Sciatic nerve (tissue), 2 donors: ENCODE measurements around the gene OTUD5. TPM values are rescaled to one million over a fixed set of nuclear protein-coding genes. Genes with fewer than 3 reads are reported as not detected.

Experiments used
- ATAC-seq: fragments of 200-7000 bp; cut with Tn5 transposase; one replicate; pipeline ENCODE4 v1.9.1; 2020; ENCODE audit warnings: mild to moderate bottlenecking, moderate library complexity
- DNase-seq: peaks from one replicate; pipeline ENCODE4 v3.0.0-alpha.2; 2020; ENCODE audit warnings: low spot score
- intact Hi-C: fragments of 100-400 bp; cut with DNase I; formaldehyde crosslinking; loops from one replicate; pipeline ENCODE4 v1.14.2; 2022
- total RNA-seq: library from RNA; stranded (reverse); fragmentation: NEBNext Ultra II Directional; extraction: Animal tissue kit (Norgen Biotek cat#: 25700); gene quantifications from one replicate; pipeline ENCODE4 v1.2.1, GENCODE V29; 2021
- donor health status: DM: no; HTN: no; CAD: no.
- donor health status: DM: no; HTN: no; CAD: no.

OTUD5 gene
- total RNA-seq, 1 donor from 2014 or later = 50.5 TPM

DNA sequence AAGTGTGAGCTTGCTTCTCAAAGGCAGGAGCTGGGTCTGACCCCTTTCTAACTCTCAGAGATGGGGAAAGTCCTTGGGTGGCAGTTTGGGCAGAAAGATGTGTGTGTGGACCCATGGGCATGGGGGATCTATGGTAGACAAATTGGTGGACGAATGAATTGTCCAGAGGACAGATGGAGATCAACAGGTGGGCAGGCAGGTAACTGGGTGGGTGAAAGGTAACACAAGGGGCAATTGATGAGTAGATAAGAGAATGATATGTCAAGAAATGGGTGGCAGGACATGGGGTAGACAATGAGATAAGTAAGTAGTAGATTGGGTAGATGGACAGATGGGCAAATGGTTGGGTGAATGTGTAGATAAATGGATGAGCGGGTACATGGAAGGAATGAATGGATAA, 17.2 kb upstream of the OTUD5 start:
- intact Hi-C loops = no loop called here
- no peak for ATAC-seq

DNA sequence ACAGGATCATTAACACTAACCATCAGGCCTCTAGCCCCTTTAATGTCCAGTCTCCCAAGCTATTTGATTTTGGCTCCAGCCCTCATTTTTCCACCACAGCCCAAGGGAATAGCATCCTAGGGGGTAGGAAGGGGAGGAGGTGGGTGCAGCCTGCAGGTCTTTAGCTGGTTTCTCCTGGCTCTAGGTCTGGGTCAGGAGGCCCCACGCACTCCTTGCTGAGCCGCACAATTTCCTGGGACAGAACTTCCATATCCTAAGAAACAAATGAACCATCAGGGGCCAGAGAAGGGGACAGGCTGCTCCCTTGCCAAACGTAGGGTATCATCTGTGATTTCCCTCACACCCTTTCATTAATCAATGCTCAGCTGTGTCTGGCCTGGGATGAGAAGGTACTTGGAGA, 16.6 kb upstream of the OTUD5 start:
- ATAC-seq (no peak), DNase-seq (peak; percentile 19)
- intact Hi-C loops = no loop called here

More for the DNA sequence above, 17.2 kb upstream of the OTUD5 start:
- DNase-seq = no peak

DNA sequence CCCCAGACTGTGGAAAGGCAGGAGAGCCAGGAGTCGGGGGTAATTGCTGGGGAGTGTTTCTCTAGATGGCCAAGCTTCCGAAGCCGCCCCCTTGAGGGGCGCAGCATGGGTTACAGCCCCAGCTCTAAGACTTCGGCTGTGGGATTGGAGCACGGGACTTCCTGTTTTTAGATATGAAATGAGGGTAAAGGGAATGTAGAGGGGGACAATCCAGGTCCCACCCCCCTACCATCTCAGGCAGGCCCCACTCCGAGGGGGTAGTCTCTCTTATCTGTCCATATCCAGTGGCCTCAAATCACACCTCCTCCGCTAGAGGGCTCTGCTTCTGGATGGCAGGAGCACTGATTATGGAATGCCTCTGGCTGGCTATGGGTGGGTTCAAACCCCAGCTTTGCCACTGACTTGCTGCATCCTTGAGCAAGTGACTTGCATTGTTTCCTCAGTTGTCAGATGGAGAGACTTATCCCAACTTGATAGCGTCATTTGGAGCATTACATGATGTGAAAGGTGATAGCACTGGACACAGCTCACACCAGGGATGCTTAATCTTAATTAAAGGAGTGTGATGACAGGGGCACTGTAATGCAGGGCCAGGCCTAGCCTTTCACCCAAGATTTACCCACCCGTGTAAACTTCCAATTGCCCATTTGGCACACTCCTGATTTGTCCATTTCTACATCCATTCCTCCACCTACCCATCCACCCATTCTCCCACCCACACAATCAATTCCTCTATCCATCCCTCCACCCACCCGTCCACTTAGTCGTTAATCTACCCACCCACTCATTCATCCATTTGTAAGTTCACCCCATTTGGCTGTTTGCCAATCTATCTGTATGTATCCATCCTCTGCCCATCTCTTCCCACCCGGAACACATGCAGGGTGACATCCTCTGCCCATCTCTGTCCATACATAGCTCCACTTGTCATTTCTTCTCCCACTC, 15.1 kb upstream of the OTUD5 start:
- ATAC-seq (peak; percentile 73), DNase-seq (peak; percentile 64)
- intact Hi-C loops = no loop called here

DNA sequence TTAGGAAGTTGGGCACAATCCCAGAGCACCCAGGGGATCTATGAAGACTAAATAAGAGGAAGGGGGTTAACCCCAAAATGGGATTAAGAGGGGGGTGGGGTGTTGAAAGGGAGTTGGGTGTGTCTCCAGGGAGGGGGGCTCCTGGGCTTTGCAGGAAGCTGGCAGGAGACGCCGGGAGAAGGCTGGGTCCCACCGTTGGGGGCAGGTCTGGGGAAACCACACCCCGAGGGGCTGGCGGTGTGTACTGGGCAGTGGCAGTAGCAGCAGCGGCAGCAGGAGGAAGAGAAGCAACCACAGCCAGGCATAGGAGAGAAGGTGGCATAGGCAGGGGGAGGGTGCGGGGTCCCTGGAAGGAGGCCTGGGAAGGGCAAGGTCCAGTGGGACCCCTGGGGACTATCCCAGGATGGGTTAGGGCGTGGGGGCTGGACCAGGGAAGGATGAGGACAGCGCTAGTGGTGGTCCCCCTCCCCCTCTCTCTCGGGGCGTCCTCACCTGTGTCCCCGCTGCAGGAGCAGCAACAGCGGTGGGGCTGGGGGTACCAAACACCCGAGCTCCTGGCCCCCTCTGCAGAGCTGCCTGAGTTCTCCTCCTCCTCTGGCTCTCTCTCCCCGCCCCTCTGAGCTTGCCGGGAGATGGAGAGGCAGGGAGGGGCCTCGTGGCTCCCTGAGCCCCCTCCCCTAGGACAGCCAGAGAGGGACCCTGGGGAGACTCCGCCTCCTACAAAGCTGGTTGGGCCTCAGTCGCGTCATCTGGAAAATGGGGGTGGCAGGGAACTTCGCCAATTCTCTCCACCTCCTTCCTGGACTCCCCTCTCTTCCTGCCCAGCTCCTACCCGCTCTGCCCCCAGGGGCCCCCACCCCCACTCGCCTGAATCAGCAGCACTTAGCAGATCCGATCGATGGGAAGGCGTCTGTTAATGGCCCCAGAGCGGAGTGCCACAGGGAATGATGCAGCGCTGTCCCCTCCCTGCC, 14.1 kb upstream of the OTUD5 start, which contains the start of gene KCND1:
KCND1 (minus strand) TSS at position 596 of the 971 bp plus-strand sequence. CDS start 1,573 bp downstream, outside the sequence.
- DNase-seq = peak; percentile 67
- intact Hi-C loops = no loop called here
- ATAC-seq = peak; percentile 70

DNA sequence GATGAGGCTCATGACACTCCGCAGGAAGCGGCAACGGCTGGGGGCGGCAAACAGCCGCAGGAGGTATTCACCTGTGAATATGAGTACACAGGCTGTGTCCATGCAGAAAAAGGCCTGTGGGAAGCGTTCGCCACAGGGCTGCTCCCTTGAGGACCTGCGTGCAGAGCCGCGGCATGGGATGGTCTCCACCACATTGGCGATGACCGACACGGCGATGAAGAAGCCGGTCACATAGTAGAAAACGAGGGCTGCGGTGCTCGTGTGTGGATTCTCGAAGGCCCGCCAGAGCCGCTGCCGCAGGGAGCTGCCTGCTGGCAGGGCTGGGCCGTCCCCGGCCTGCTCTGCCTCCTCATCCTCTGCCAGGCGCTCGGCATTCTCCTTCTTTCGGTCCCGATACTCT, 12.1 kb upstream of the OTUD5 start:
- no peak for DNase-seq
- intact Hi-C loops = no loop called here
- no peak for ATAC-seq

DNA sequence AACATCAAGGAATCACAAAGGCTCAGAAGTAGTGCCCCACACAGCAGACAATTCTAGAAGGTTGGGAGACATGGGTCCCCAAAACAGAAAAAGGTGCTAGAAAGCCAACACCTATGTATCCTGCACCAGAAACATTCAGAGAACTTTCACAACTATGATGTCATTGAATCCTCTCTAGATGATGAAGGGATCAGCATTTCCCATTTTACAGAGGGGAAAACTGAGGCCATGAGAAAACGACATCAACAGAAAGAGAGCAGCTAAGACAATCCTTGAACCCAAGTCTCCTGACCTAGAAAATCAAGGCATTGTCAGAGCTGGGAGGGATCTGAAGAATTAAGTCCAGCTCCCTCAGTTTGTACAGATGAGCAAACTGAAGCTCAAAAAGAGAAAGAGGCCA, 11.0 kb upstream of the OTUD5 start:
- intact Hi-C loops = no loop called here
- DNase-seq = no peak
- no peak for ATAC-seq

DNA sequence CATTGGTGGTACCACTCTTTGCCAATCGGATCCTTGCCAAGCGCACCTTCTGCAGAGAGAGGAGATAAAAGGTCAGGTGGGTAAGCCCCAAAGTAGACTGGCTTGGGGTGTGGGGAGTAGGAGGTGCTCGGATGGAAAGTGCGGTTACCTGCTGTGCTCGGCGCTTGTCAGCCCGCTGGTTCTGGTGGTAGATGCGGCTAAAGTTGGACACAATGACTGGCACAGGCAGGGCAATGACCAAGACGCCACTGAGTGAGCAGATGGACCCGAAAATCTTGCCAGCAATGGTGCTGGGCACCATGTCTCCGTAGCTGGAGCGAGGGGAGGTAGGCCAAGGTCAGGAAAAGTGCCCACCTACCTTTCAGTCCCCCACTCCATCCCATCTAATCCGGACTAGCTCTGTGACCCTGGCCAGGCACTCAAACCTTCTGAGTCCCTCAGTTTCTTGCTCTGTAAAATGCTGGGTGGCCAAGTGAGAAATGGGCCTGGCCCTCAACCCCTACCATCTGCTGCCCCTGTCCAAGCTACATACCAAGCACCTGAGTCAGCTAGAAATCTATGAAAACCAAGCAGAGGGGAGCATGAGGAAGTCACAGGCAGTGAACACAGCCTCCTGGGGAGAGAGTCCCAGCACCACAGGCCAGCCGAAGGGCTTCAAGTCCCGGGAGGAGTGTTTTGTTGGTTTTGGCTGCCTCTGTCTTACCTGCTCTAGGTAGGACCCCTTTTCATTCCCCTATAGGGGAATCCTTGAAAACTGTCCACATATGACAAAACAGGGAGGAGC, 9.6 kb upstream of the OTUD5 start:
- intact Hi-C loops = no loop called here
- DNase-seq = no peak
- ATAC-seq = no peak

DNA sequence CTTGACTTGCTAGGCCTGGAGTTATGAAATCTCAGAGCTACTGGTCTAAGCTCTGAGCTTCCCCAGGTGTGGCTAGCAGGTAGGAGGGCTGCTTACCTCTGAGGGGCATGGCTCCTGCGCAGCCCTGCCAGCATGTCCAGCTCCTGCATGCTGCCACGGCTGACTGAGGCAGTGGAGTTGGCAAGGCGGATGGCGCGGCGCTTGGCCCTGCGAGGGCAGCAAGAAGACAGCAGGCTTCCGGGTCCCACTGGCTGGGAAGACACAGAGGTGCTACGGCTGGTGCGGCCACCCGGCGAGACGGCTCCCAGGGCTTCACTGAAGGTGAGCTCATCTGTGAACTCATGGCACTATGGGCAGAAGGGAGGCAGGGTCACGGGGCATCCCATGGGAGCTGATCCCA, 8.6 kb upstream of the OTUD5 start:
- ATAC-seq (no peak), DNase-seq (no peak)
- intact Hi-C loops = no loop called here

DNA sequence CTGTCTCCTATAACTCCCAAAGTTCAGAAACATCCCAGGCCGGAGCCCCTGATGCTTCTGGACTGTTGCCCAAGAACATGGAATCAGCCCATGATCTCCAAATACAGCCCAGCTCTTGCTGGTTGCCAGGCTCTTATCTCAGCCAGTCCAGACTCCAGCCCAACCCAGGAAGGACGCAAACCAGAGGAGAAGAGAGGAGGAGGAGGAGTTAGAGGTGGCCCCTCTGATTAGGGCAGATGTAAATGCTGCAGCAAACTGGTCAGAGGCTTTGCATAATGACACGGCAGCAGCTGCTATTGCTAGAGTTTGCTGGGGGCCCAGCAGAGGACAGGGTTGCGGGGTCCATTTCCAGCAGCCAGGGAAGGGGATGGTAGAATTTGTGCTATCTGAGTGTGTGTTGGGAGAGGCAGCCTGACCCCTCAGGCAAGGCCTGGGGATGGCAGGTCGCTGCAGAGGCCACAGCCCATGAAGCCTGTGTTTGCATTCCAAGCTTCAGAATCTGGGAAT, 4.2 kb upstream of the OTUD5 start:
- ATAC-seq (no peak), DNase-seq (no peak)
- intact Hi-C loops = no loop called here

DNA sequence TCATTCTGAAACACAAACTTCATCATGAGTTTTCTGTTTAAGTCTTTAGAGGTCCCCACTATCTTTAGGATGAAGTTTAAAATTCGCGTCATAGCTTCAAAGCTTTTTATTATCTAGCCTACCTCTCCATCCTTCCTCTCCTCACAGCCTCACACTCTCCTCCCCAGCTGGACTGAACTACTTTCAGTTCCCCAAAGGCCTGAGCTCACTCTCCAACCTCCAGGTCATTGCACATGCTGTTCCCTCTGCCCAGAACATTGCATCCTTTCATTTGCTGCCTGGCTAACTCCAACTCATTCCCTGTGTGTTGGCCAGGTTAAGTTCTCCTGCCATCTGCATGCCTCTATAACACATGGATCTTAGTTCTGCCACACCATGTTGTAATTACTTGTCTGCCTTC, 2.9 kb upstream of the OTUD5 start:
- intact Hi-C loops = no loop called here
- no peak for DNase-seq
- ATAC-seq = no peak

DNA sequence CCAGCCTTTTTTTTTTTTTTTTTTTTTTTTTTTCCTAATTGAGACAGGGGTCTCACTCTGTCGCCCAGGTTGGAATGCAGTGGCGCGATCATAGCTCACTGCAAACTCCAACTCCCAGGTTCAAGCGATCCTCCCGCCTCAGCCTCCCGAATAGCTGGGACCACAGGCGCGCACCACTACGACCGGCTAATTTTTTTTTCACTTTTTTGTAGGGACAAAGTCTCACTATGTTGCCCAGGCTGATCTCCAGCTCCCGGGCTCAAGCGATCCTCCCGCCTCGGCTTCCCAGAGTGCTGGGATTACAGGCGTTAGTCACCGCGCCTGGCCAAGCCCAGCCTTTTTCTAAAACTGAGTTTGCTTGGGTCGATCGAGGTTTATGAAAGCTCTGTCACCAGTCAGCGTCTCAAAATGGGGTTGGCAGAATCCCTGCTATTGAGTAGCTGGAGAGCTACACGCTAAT, 1.3 kb upstream of the OTUD5 start:
- DNase-seq (no peak), ATAC-seq (peak; percentile 2)
- intact Hi-C loops = no loop called here

DNA sequence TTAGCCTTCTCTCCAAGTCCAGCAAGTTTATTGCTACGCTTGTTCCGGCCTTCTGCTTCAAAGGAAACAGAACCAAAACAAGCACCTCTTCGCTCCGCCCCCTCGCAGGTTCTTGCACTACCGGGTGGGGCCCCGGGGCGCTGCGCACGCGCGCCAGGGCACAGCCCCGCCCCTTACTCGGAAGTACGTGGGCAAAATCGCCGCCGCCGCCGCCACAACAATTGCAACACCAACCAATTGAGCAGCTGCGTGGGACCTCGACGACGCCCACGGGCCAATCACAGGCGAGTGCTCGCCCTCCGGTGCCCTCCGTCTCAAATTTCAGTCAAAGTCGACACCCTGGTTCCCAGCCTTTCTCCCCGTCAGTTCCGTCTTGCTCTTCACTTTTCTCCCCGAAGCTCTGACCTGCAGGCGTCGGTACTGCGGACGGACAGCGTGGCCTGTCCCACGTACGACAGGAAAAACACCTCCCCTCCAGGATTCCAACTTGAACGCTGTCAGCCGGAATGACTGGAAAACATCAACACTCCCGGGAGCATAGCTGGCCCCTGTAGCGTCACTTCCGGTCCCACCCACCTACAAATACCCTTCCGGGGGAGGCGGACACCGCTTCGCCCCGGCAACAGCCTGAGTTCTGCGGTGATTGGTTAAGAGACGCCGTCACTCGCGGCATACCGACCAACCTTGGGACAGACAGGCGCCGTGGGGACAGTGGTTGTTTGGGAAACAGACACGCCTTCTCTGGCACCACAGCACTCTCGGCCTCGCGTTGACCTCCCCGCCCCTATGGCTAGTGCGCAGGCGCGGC, 624 bp upstream of the OTUD5 start:
- ATAC-seq (peak; percentile 96), DNase-seq (peak; percentile 96)
- intact Hi-C loops = no loop called here

DNA sequence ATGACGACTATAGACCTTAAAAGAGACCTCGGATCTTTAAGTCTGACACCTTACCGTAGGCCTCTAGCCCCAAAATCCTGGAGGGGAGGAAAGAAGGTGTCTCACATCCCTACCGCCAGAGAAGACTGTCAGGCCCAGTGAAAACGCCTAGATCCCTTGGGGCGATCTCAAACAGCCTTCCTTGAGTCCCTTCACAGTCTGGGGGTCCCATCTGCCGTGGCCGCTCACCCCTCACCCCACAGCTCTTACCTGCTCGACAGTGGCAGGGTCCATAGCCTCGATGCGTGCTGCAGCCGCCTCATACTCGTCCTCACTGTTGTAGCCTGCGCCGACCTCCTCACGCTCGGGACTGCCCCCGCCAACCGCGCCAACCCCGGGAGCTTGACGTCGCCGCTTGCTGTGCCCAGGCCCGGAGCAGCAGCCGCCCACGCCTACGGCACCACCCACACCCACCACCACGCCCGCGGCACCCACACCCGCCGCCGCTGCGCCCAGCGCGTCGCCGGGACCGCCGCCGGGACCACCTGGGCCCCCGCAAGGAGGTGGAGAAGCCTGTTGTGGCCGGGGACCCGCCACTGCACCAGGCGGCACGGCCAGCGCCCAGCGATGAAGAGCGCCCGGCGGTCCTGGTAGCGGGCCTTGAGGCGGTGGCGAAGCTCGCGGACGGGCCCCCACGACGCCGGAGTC, 536 bp downstream of the OTUD5 start:
- no peak for ATAC-seq
- intact Hi-C loops = no loop called here
- DNase-seq = no peak

DNA sequence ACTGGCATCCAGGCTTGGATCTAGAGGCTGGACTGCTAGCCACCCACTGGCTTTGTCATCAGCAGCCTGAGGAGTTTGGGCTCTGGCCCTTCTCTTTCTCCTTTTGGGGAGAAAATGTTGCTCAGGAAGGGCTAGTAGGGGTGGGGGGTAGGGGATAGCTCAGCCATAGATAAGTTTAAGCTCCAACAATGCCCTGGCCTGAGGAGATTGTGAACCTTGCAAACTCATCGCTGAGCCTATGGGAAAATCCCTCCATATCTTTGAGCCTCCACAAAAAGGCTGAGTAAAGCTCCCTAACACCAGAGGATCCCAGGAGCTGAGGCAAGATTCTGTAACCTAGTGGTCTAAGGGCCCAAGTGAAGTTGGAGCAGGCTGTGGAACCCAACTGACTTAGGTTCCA, 8.8 kb downstream of the OTUD5 start:
- no peak for DNase-seq
- no peak for ATAC-seq
- intact Hi-C loops = no loop called here

DNA sequence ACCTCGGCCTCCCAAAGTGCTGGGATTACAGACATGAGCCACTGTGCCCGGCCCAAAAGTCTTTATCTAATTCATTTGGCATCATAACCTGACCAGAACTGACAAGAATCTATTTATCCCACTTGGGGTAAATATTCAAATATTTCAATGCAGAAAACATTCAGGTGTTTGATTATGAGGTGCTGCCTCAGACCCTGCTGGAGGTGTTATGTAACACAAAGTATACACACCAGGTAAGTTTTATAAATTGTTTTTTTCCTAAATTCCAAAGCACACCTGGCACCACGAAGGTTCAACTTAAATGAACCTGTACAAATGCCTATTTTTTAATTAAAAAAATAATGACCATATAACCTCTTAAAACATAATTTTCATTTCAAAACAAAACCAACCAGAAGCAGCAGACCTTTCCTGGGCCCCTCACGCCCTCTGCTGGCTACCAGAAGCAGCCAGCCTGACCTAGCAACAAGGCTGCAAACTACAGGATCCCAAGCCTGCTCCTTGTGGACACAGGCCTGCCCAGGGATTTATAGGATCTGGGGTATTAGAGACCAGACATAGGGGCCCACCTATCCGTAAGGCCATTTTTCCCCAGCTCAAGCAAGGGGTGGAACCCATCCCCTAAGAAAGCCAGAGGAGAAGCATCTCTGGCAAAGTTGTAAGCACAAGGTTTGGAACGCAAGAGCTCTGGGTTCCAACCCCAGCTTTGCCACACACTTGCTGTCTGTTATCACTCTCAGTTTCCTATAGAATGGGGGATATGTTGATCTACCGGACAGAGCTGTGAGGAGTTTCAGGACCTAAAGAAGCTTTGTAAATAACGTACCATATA, 11.7 kb downstream of the OTUD5 start:
- intact Hi-C loops = no loop called here
- peak; percentile 74 for ATAC-seq
- peak; percentile 63 for DNase-seq

DNA sequence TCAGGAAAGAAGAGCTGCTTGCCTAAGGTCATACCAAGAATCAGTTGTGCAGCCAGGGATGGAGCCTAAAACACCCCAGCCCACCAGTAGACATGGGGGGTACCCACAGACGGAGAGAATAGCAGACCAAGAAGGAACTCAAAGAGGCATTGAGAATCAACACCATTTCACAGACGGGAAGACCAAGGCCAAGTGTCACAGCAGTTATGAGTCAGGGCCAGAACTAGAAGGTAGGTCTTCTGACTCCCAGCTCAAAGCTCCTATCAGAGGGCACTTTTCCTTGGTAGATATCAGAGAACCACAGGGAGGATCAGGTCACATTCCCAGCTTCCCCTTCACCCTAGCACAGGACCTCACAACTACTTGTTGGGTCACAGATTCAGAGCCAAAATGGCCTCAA, 14.5 kb downstream of the OTUD5 start:
- no peak for ATAC-seq
- no peak for DNase-seq
- intact Hi-C loops = no loop called here
